Endodermal cell (in vitro differentiated cells): ENCODE results near the gene ZBTB8A. TPM values are rescaled to one million over a fixed set of nuclear protein-coding genes. Genes with fewer than 3 reads are reported as not detected.
"Not testable (repeated sequence)": the region's sequence is repeated elsewhere in the genome, so short reads cannot be mapped to it uniquely, and the experiment has no call there.

Source experiments
- DNase-seq: peaks from one replicate; pipeline ENCODE4 v3.0.0-alpha.2; 2017
- H3K27ac ChIP-seq: 2 replicates; pipeline ENCODE4 v1.5.1; 2013; ENCODE audit warnings: mild to moderate bottlenecking, low read depth, low read length, moderate library complexity
- H3K27me3 ChIP-seq: 2 replicates; pipeline ENCODE4 v1.6.1; 2013; ENCODE audit warnings: mild to moderate bottlenecking, low read length, moderate library complexity; ENCODE audit not compliant: insufficient read depth, control insufficient read depth, poor library complexity, severe bottlenecking
- H3K36me3 ChIP-seq: 2 replicates; pipeline ENCODE4 v1.7.0; 2013; ENCODE audit warnings: mild to moderate bottlenecking, low read length, moderate library complexity; ENCODE audit not compliant: control insufficient read depth, insufficient read depth
- H3K4me1 ChIP-seq: one replicate; pipeline ENCODE4 v1.7.0; 2013; ENCODE audit warnings: low read length; ENCODE audit not compliant: control insufficient read depth, insufficient read depth
- H3K4me3 ChIP-seq: 2 replicates; pipeline ENCODE4 v1.5.1; 2013; ENCODE audit warnings: mild to moderate bottlenecking, low read length, moderate library complexity
- H3K9ac ChIP-seq: 2 replicates; pipeline ENCODE4 v1.6.1; 2013; ENCODE audit warnings: mild to moderate bottlenecking, low read length, moderate library complexity; ENCODE audit not compliant: poor library complexity, severe bottlenecking; ENCODE audit errors: extremely low read depth
- H3K9me3 ChIP-seq: 2 replicates; pipeline ENCODE4 v1.6.1; 2013; ENCODE audit warnings: mild to moderate bottlenecking, low read length, moderate library complexity; ENCODE audit not compliant: control insufficient read depth
- H3K27ac Mint-ChIP-seq: 2 replicates; pipeline ENCODE4 v1.8.0; 2020; ENCODE audit warnings: mixed read lengths
- H3K27me3 Mint-ChIP-seq: 2 replicates; pipeline ENCODE4 v1.8.0; 2021; ENCODE audit warnings: mild to moderate bottlenecking, mixed read lengths; ENCODE audit not compliant: insufficient read depth
- H3K36me3 Mint-ChIP-seq: 2 replicates; pipeline ENCODE4 v1.8.0; 2020; ENCODE audit warnings: low read depth, mixed read lengths
- H3K4me1 Mint-ChIP-seq: 2 replicates; pipeline ENCODE4 v1.8.0; 2020; ENCODE audit warnings: mixed read lengths
- H3K4me3 Mint-ChIP-seq: 2 replicates; pipeline ENCODE4 v1.8.0; 2020; ENCODE audit warnings: mild to moderate bottlenecking, moderate library complexity, mixed read lengths
- H3K9me3 Mint-ChIP-seq: 2 replicates; pipeline ENCODE4 v1.8.0; 2020; ENCODE audit warnings: mild to moderate bottlenecking, mixed read lengths
- WGBS, 2 experiments: methylation state at CpG; one replicate each; pipeline versions ENCODE4 v1.1.5 to v1.1.7; 2013; ENCODE audit warnings: missing lambda C conversion rate in 2 of 2, mixed read lengths in 1 of 2; ENCODE audit not compliant: insufficient coverage in 1 of 2, insufficient read length in 1 of 2; 5-methylcytosine and 5-hydroxymethylcytosine counted together
- total RNA-seq, 2 donors: library from RNA; stranded (reverse); fragmentation: NEBNext Ultra II Directional in 1 of 2; extraction: Animal tissue kit (Norgen Biotek cat#: 25700) in 1 of 2; gene quantifications; 2 replicates in 1 of 2; 3 replicates in 1 of 2; pipeline ENCODE4 v1.2.1, GENCODE V29; 2021
- TF ChIP-seq, protein P1 (sequence below): fragments of 200-600 bp; sonication (generic); conservative IDR thresholded peaks from 2 replicates; pipeline ENCODE4 v1.5.0; 2021; ENCODE audit warnings: antibody characterized with exemption, mild to moderate bottlenecking

The ZBTB8A gene
- total RNA-seq, 2 donors from 2014 or later: 22.6 to 25.3 TPM

DNA sequence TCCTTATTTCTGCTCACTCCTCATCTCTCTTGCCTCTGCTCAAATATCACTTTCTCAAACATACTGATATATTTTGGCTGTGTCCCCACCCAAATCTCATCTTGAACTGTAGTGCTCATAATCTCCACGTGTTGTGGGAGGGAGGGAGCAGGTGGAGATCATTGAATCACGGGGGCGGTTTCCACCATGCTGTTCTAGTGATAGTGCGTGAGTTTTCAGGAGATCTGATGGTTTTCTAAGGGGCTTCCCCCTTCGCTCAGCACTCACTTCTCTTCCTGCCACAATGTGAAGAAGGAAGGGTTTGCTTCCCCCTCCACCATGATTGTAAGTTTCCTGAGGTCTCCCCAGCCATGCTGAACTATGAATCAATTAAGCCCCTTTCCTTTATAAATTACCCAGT, 84.5 kb downstream of the ZBTB8A start:
- Mint-ChIP-seq H3K4me1 (no peaks in the 10 kb centered on the region), H3K9me3 (no peaks in the 10 kb centered on the region), H3K4me3 (no peak overlapping the region), H3K36me3 (peaks cover 69% of the 10 kb centered on the region), H3K27me3 (no peaks in the 10 kb centered on the region), H3K27ac (peak overlapping the region; percentile 25)
- WGBS, 2 experiments: 91% methylated on average over 5 of the region's 5 CpGs; no CpG with 5 or more reads in 1 of the 2 experiments
- Histone ChIP-seq H3K4me3 (no peak overlapping the region), H3K27ac (no peak overlapping the region), H3K27me3 (no peaks in the 10 kb centered on the region), H3K4me1 (no peaks in the 10 kb centered on the region), H3K36me3 (peaks cover 70% of the 10 kb centered on the region), H3K9me3 (peaks cover 13% of the 10 kb centered on the region), H3K9ac (no peak overlapping the region)
- TF ChIP-seq, protein P1, sequence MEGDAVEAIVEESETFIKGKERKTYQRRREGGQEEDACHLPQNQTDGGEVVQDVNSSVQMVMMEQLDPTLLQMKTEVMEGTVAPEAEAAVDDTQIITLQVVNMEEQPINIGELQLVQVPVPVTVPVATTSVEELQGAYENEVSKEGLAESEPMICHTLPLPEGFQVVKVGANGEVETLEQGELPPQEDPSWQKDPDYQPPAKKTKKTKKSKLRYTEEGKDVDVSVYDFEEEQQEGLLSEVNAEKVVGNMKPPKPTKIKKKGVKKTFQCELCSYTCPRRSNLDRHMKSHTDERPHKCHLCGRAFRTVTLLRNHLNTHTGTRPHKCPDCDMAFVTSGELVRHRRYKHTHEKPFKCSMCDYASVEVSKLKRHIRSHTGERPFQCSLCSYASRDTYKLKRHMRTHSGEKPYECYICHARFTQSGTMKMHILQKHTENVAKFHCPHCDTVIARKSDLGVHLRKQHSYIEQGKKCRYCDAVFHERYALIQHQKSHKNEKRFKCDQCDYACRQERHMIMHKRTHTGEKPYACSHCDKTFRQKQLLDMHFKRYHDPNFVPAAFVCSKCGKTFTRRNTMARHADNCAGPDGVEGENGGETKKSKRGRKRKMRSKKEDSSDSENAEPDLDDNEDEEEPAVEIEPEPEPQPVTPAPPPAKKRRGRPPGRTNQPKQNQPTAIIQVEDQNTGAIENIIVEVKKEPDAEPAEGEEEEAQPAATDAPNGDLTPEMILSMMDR: no peak
- DNase-seq: no peak

DNA sequence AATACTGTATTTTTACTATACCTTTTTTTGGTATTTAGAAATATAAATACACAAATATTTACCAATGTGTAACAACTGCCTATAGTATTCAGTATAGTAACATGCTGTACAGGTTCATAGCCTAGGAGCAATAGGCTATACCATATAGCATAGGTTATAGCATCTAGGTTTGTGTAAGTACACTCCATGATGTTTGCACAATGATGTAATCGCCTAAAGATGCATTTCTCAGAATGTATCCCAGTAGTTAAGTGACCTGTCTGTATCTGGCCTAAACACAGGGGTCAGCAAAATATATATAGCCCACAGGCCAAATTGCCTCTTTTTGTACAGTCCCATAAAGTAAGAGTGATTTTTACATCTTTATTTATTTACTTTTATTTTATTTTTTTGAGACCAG, 86.9 kb downstream of the ZBTB8A start:
- H3K27ac ChIP-seq: no peak overlapping the region
- H3K9ac ChIP-seq: no peak overlapping the region
- no peak overlapping the region for H3K27ac Mint-ChIP-seq
- WGBS, 2 experiments: 94 to 100% methylated on average over 1 of the region's 1 CpG
- H3K4me1 Mint-ChIP-seq: no peaks in the 10 kb centered on the region
- no peaks in the 10 kb centered on the region for H3K9me3 Mint-ChIP-seq
- no peak overlapping the region for H3K4me3 ChIP-seq
- no peaks in the 10 kb centered on the region for H3K27me3 ChIP-seq
- H3K36me3 ChIP-seq: peaks cover 61% of the 10 kb centered on the region
- H3K4me1 ChIP-seq: no peaks in the 10 kb centered on the region
- TF ChIP-seq, protein P1: no peak
- no peak overlapping the region for H3K4me3 Mint-ChIP-seq
- H3K9me3 ChIP-seq: no peaks in the 10 kb centered on the region
- H3K27me3 Mint-ChIP-seq: no peaks in the 10 kb centered on the region
- peaks cover 65% of the 10 kb centered on the region for H3K36me3 Mint-ChIP-seq
- no peak for DNase-seq

DNA sequence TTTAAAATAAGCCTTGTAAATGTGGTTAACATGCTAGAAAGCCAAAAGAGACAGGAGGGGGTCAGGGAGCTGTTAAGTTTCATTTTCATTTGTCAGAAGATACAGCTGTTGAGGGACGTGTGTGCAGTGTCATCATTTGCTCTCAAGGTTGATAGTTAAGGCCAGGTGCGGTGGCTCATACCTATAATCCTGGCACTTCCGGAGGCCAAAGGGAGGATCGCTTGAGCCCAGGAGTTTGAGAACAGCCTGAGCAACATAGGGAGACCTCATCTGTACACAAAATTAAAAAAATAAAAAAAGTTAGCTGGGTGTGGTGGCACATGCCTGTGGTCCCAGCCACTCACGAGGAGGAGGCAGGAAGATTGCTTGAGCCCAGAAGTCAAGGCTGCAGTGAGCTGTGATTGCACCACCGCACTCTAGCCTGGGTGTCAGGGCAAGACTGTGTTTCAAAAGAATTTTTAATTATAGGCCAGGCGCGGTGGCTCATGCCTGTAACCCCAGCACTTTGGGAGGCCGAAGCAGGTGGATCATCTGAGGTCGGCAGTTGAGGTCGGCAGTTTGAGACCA, 88.5 kb downstream of the ZBTB8A start:
- TF ChIP-seq, protein P1: no peak
- Histone ChIP-seq H3K27ac (no peak overlapping the region), H3K9me3 (no peaks in the 10 kb centered on the region), H3K27me3 (no peaks in the 10 kb centered on the region), H3K4me1 (no peaks in the 10 kb centered on the region), H3K4me3 (no peak overlapping the region), H3K36me3 (peaks cover 60% of the 10 kb centered on the region), H3K9ac (no peak overlapping the region)
- no peak for DNase-seq
- Mint-ChIP-seq H3K9me3 (no peaks in the 10 kb centered on the region), H3K27me3 (no peaks in the 10 kb centered on the region), H3K4me1 (no peaks in the 10 kb centered on the region), H3K27ac (no peak overlapping the region), H3K36me3 (peaks cover 58% of the 10 kb centered on the region), H3K4me3 (no peak overlapping the region)
- WGBS, 2 experiments: 92 to 96% methylated on average over 10 to 11 of the region's 11 CpGs

DNA sequence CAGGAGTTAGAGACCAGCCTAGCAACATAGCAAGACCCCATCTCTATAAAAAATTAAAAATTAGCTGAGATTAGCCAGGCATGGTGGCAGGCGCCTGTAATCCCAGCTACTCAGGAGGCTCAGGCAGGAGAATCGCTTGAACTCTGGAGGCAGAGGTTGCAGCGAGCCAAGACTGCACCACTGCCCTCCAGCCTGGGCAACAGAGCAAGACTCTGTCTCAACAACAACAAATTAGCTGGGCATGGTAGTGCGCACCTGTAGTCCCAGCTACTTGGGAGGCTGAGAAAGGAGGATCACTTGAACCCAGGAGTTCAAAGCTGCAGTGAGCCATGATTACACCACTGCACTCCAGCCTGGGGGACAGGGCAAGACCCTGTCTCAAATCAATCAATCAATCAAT, 90.9 kb downstream of the ZBTB8A start:
- not testable (repeated sequence) for H3K9me3 ChIP-seq, DNase-seq, H3K9me3 Mint-ChIP-seq, H3K27me3 ChIP-seq, H3K27ac Mint-ChIP-seq, H3K27ac ChIP-seq, H3K4me3 Mint-ChIP-seq, H3K4me1 Mint-ChIP-seq, H3K27me3 Mint-ChIP-seq, H3K9ac ChIP-seq, H3K4me3 ChIP-seq, H3K4me1 ChIP-seq
- H3K36me3 ChIP-seq: peaks cover 71% of the 10 kb centered on the region
- WGBS, 2 experiments: 96 to 98% methylated on average over 4 of the region's 4 CpGs
- peaks cover 59% of the 10 kb centered on the region for H3K36me3 Mint-ChIP-seq
